Measurements from ENCODE around the gene FAM131B.
A peak's percentile ranks its signal among the peaks of the same experiment; 100 is the strongest.

Gene FAM131B

GRCh38 chr7:143382126-143382790 is 19.7 kb upstream of the FAM131B start:
- no peak for DNase-seq (ENCODE audit: low spot score)

- DNase-seq (ENCODE audit: low spot score): peak; percentile 66
These were observed 19.1 kb upstream of the FAM131B start for GRCh38 chr7:143381427-143382125.

- DNase-seq (ENCODE audit: low spot score): peak; percentile 97
These were observed 18.3 kb upstream of the FAM131B start, which contains the start of gene ZYX for GRCh38 chr7:143380646-143381426. Gene ZYX, plus strand, starts transcription at chr7:143381345. Its CDS starts 227 bp downstream, at chr7:143381572.

- DNase-seq (ENCODE audit: low spot score): peak; percentile 86
These were observed 17.7 kb upstream of the FAM131B start for GRCh38 chr7:143380260-143380645.

- no peak for DNase-seq (ENCODE audit: low spot score)
These were observed 17.2 kb upstream of the FAM131B start for GRCh38 chr7:143379611-143380259.

GRCh38 chr7:143376396-143376795 is 13.9 kb upstream of the FAM131B start:
- no peak for DNase-seq (ENCODE audit: low spot score)

- DNase-seq (ENCODE audit: low spot score): no peak
These were observed 13.0 kb upstream of the FAM131B start for GRCh38 chr7:143375298-143376034.

- no peak for DNase-seq (ENCODE audit: low spot score)
These were observed 12.0 kb upstream of the FAM131B start for GRCh38 chr7:143374561-143374960.

GRCh38 chr7:143373255-143373794 is 10.8 kb upstream of the FAM131B start:
- DNase-seq (ENCODE audit: low spot score): no peak

GRCh38 chr7:143372070-143372469 is 9.6 kb upstream of the FAM131B start:
- DNase-seq (ENCODE audit: low spot score): no peak

- DNase-seq (ENCODE audit: low spot score): no peak
These were observed 7.5 kb upstream of the FAM131B start for GRCh38 chr7:143369678-143370651.

- no peak for DNase-seq (ENCODE audit: low spot score)
These were observed 5.9 kb upstream of the FAM131B start for GRCh38 chr7:143368387-143368786.

- peak; percentile 43 for DNase-seq (ENCODE audit: low spot score)
These were observed 5.5 kb upstream of the FAM131B start for GRCh38 chr7:143367972-143368371.

GRCh38 chr7:143363016-143363937 is 764 bp upstream of the FAM131B start:
- DNase-seq (ENCODE audit: low spot score): no peak

- no peak for DNase-seq (ENCODE audit: low spot score)
These were observed 872 bp downstream of the FAM131B start for GRCh38 chr7:143361552-143362130.

GRCh38 chr7:143360788-143361551 is 1.5 kb downstream of the FAM131B start:
- no peak for DNase-seq (ENCODE audit: low spot score)

- DNase-seq (ENCODE audit: low spot score): no peak
These were observed 2.7 kb downstream of the FAM131B start for GRCh38 chr7:143359771-143360353.

Data from AG08395 (cell line).